Endothelial cell of umbilical vein (primary cell): ENCODE data around the gene ITPRID1. TPM values are rescaled to one million over a fixed set of nuclear protein-coding genes. Genes with fewer than 3 reads are reported as not detected.

Experiments
- BruUV-seq: library from RNA; stranded (reverse); fragments of 400-500 nt; replicated peaks from 2 replicates; lab custom pipeline; 2021; lab: Mats Ljungman, UMichigan
- CTCF ChIA-PET: fragments of 300-600, 350-600 bp; sonication (Branson Sonifier 250); formaldehyde crosslinking; loops from one replicate; lab custom pipeline; 2021; ENCODE audit warnings: antibody characterized with exemption, inconsistent platforms; lab: Charles Lee
- POLR2A ChIA-PET: fragments of 300-600, 350-600 bp; sonication (Branson Sonifier 250); formaldehyde crosslinking; loops from one replicate; lab custom pipeline; 2021; ENCODE audit warnings: antibody characterized with exemption, inconsistent platforms; lab: Charles Lee
- DNase-seq: peaks from one replicate; pipeline ENCODE4 v3.0.0-alpha.2; 2011; ENCODE audit warnings: low read depth, low spot score
- FAIRE-seq: peaks from 2 replicates; lab custom pipeline; 2011; peaks lifted over from hg19 to GRCh38; lab: Jason Lieb, UNC
- H2AFZ ChIP-seq: 2 replicates; pipeline ENCODE4 v1.6.0; 2012; ENCODE audit warnings: low read depth, low read length, control low read depth, inconsistent platforms
- H3K27ac ChIP-seq: 2 replicates; pipeline ENCODE4 v1.5.1; 2011; ENCODE audit warnings: low read depth, mild to moderate bottlenecking, control low read depth, low read length, moderate library complexity; ENCODE audit not compliant: insufficient read depth
- H3K27me3 ChIP-seq, 2 experiments: 2 replicates each; pipeline versions ENCODE4 v1.6.0 to v1.6.1; 2011; ENCODE audit warnings: low read length in 2 of 2, mixed read lengths in 1 of 2; ENCODE audit not compliant: control insufficient read depth in 2 of 2, insufficient read depth in 2 of 2
- H3K36me3 ChIP-seq, 2 experiments: 2 replicates in 1 of 2; 3 replicates in 1 of 2; pipeline ENCODE4 v1.5.1; 2011; ENCODE audit warnings: low read length in 2 of 2, mild to moderate bottlenecking in 1 of 2, moderate library complexity in 1 of 2; ENCODE audit not compliant: control insufficient read depth in 2 of 2, insufficient read depth in 2 of 2; ENCODE audit errors: extremely low read depth in 1 of 2
- H3K4me1 ChIP-seq: 3 replicates; pipeline ENCODE4 v1.5.1; 2011; ENCODE audit warnings: mild to moderate bottlenecking, low read length; ENCODE audit not compliant: control insufficient read depth, insufficient read depth; ENCODE audit errors: extremely low read depth
- H3K4me2 ChIP-seq: 2 replicates; pipeline ENCODE4 v1.6.1; 2011; ENCODE audit warnings: low read length, control low read depth, mixed read lengths; ENCODE audit not compliant: insufficient read depth
- H3K4me3 ChIP-seq, 3 experiments: fragments of 200-600 bp in 1 of 3; sonication (generic), shearing (Covaris generic) in 1 of 3; replicated peaks in 1 of 3; 2 replicates each; pipeline ENCODE4 v1.5.1; 2011 to 2016; ENCODE audit warnings: control low read depth in 3 of 3, low read length in 3 of 3, mild to moderate bottlenecking in 2 of 3, inconsistent platforms in 1 of 3, low read depth in 1 of 3, moderate library complexity in 1 of 3; ENCODE audit not compliant: insufficient read depth in 1 of 3
- H3K79me2 ChIP-seq: 2 replicates; pipeline ENCODE4 v1.6.0; 2012; ENCODE audit warnings: low read length, inconsistent platforms; ENCODE audit not compliant: control insufficient read depth, insufficient read depth
- H3K9ac ChIP-seq: replicated peaks from 2 replicates; pipeline ENCODE3; 2011; ENCODE audit warnings: low read length, control low read depth; ENCODE audit not compliant: insufficient read depth; ENCODE audit errors: extremely low read depth
- H3K9me1 ChIP-seq: replicated peaks from 3 replicates; pipeline ENCODE4 v1.6.0; 2011; ENCODE audit warnings: mild to moderate bottlenecking, low read length; ENCODE audit not compliant: control insufficient read depth, insufficient read depth; ENCODE audit errors: extremely low read depth
- H3K9me3 ChIP-seq: replicated peaks from 2 replicates; pipeline ENCODE4 v1.5.1; 2012; ENCODE audit warnings: low read length, inconsistent platforms; ENCODE audit not compliant: control insufficient read depth, insufficient read depth
- H4K20me1 ChIP-seq: replicated peaks from 2 replicates; pipeline ENCODE3; 2011; ENCODE audit warnings: mild to moderate bottlenecking, low read length; ENCODE audit not compliant: control insufficient read depth, insufficient read depth; ENCODE audit errors: extremely low read depth
- EZH2 ChIP-seq: IDR thresholded peaks from 2 replicates; pipeline ENCODE4 v1.6.1; 2012; ENCODE audit warnings: borderline replicate concordance, low read depth, mild to moderate bottlenecking, moderate library complexity, low read length, inconsistent platforms; ENCODE audit not compliant: severe bottlenecking
- FOS ChIP-seq: IDR thresholded peaks from 2 replicates; pipeline ENCODE4 v1.6.1; 2011; ENCODE audit warnings: mild to moderate bottlenecking, low read length, moderate library complexity, borderline replicate concordance; ENCODE audit not compliant: insufficient read depth
- GATA2 ChIP-seq: IDR thresholded peaks from 2 replicates; pipeline ENCODE4 v1.7.0; 2011; ENCODE audit warnings: low read depth, mild to moderate bottlenecking, moderate library complexity, mixed read lengths, low read length; ENCODE audit not compliant: insufficient read length, insufficient read depth
- JUN ChIP-seq: IDR thresholded peaks from 2 replicates; pipeline ENCODE4 v1.6.1; 2011; ENCODE audit warnings: borderline replicate concordance, low read depth; ENCODE audit not compliant: insufficient read length, insufficient read depth
- MYC ChIP-seq: IDR thresholded peaks from one replicate; pipeline ENCODE4 v1.6.1; 2011; ENCODE audit warnings: mild to moderate bottlenecking, low read depth, low read length
- POLR2A ChIP-seq: IDR thresholded peaks from 2 replicates; pipeline ENCODE4 v1.6.1; 2012; ENCODE audit warnings: low read depth, mild to moderate bottlenecking, control low read depth, low read length
- POLR2AphosphoS5 ChIP-seq: IDR thresholded peaks from 2 replicates; pipeline ENCODE4 v1.6.1; 2012; ENCODE audit warnings: low read depth, mild to moderate bottlenecking, control low read depth, low read length, moderate library complexity; ENCODE audit not compliant: insufficient read depth
- dilution Hi-C: fragments of 300-500 bp; cut with MboI; formaldehyde crosslinking; loops from one replicate; pipeline ENCODE4 v1.15.0; 2019; ENCODE audit warnings: low sequenced_read_pairs; ENCODE audit not compliant: extremely low pct_ligation_motif_present
- intact Hi-C: fragments of 100-400 bp; cut with micrococcal nuclease; formaldehyde crosslinking; loops from one replicate; pipeline ENCODE4 v1.10.0; 2022
- polyA plus RNA-seq, 4 experiments: library from polyadenylated mRNA; depleted of rRNA in 3 of 4; stranded (reverse) in 3 of 4; unstranded in 1 of 4; fragments of >200 nt; gene quantifications; 2 replicates each; pipeline versions ENCODE4 v1.2.1 to v1.2.3, GENCODE V29; 2011 to 2012; ENCODE audit warnings: missing spikeins in 1 of 4
- total RNA-seq: library from RNA; stranded (reverse); gene quantifications from 2 replicates; pipeline ENCODE4 v1.2.3, GENCODE V29; 2021
- TF ChIP-seq, protein P1 (sequence below), 2 donors: IDR thresholded peaks; 1 replicate in 1 of 2; 2 replicates in 1 of 2; pipeline ENCODE4 v1.5.1; 2011; ENCODE audit warnings: low read length in 2 of 2, mild to moderate bottlenecking in 2 of 2, moderate library complexity in 2 of 2, control low read depth in 1 of 2, inconsistent platforms in 1 of 2, low read depth in 1 of 2; ENCODE audit not compliant: insufficient read depth in 1 of 2; ENCODE audit errors: extremely low read depth in 1 of 2
- TF ChIP-seq, protein P2 (sequence below): IDR thresholded peaks from 2 replicates; pipeline ENCODE4 v1.6.1; 2011; ENCODE audit not compliant: insufficient read depth, insufficient read length

The ITPRID1 gene
- total and polyA plus RNA-seq, 2 donors (not counting 3 experiments of a cell fraction or from before 2014, with no cell fraction given): not detected

DNA sequence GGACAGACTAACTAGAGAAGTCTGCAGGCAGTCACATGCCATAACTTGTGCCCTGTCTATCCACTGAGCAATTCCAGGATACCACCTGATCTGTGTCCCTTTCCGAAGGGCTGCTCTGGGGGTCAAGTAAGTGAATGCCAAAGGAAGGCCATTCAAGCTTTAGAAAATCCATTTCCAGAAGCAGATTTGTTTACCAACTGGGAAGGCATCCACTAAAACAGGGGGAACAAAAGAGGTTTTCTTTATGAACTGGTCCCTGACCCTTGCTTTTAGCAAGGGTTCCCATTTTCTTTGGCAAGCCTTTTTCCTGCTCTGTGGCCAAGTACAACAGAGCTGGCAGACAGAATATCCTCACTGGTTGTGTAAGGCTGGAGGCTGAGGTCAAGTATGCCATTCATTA lies 36.5 kb downstream of the ITPRID1 start:
- ChIA-PET POLR2A (no interaction called here), CTCF (no interaction called here)
- FAIRE-seq: no peak

More for the DNA sequence above, 36.5 kb downstream of the ITPRID1 start:
- no TSS peak for BruUV-seq
- H3K36me3 ChIP-seq: no peaks in the 10 kb centered on the region
- H3K79me2 ChIP-seq: no peaks in the 10 kb centered on the region
- no peaks in the 10 kb centered on the region for H3K9me3 ChIP-seq
- H3K27me3 ChIP-seq: no peaks in the 10 kb centered on the region
- H3K9me1 ChIP-seq: no peaks in the 10 kb centered on the region
- intact Hi-C loops: no loop called here
- H3K4me1 ChIP-seq: no peaks in the 10 kb centered on the region
- no peak for DNase-seq
- no peak overlapping the region for H3K4me3 ChIP-seq
- TF ChIP-seq POLR2AphosphoS5 (no peak), EZH2 (no peak), MYC (no peak), FOS (no peak), JUN (no peak), GATA2 (no peak), POLR2A (no peak)
- TF ChIP-seq, protein P1, sequence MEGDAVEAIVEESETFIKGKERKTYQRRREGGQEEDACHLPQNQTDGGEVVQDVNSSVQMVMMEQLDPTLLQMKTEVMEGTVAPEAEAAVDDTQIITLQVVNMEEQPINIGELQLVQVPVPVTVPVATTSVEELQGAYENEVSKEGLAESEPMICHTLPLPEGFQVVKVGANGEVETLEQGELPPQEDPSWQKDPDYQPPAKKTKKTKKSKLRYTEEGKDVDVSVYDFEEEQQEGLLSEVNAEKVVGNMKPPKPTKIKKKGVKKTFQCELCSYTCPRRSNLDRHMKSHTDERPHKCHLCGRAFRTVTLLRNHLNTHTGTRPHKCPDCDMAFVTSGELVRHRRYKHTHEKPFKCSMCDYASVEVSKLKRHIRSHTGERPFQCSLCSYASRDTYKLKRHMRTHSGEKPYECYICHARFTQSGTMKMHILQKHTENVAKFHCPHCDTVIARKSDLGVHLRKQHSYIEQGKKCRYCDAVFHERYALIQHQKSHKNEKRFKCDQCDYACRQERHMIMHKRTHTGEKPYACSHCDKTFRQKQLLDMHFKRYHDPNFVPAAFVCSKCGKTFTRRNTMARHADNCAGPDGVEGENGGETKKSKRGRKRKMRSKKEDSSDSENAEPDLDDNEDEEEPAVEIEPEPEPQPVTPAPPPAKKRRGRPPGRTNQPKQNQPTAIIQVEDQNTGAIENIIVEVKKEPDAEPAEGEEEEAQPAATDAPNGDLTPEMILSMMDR (IDR thresholded peaks at IDR 0.05; ENCODE audit: extremely low read depth in 1 of 2, insufficient read depth in 1 of 2, low read depth in 1 of 2, low read length in 2 of 2): no peak
- TF ChIP-seq, protein P2, sequence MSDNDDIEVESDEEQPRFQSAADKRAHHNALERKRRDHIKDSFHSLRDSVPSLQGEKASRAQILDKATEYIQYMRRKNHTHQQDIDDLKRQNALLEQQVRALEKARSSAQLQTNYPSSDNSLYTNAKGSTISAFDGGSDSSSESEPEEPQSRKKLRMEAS: no peak
- no peak overlapping the region for H3K27ac ChIP-seq
- no peaks in the 10 kb centered on the region for H4K20me1 ChIP-seq
- H3K9ac ChIP-seq: no peak overlapping the region
- H2AFZ ChIP-seq: no peak overlapping the region
- dilution Hi-C loops: no loop called here
- no peak overlapping the region for H3K4me2 ChIP-seq
